Measurements from ENCODE around the gene POGK. TPM values are rescaled to one million over a fixed set of nuclear protein-coding genes. Genes with fewer than 3 reads are reported as not detected.

POGK gene
- total RNA-seq, 2 experiments from 2014 or later, result 16.1 to 17.6 TPM

DNA sequence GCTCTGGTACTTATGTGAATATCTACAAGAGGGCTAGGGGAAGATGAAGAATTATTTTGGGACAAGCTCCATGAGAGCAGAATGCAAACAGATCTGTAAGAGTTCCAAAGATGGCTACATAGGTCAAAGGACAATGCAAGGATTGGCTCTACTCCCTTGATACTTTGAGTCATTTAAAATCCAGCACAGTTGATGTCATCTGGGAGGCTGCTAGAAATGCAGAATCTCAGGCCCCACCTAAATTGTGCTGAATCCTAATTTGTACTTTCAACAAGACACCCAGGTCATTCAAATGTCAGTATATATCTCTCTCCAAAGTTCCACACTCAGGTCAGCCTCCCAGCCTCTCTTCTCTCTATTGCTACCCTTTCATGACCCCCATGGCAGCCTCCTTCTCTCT lies 60.5 kb downstream of the POGK start:
- Mint-ChIP-seq H3K27me3 (peaks cover 4% of the 10 kb centered on the region), H3K36me3 (ENCODE audit: low read depth) (no peaks in the 10 kb centered on the region), H3K4me1 (ENCODE audit: low read depth) (no peaks in the 10 kb centered on the region), H3K4me3 (no peak overlapping the region), H3K27ac (no peak overlapping the region), H3K9me3 (peaks cover 6% of the 10 kb centered on the region)
- Histone ChIP-seq H3K9me3 (ENCODE audit: control insufficient read depth in 1 of 2, insufficient read depth in 1 of 2, low read length in 2 of 2) (peaks cover 9 to 11% of the 10 kb centered on the region in 2 experiments), H3K27ac (ENCODE audit: low read depth in 1 of 2, low read length in 2 of 2) (no peak overlapping the region), H3K4me1 (ENCODE audit: insufficient read depth, low read length) (no peaks in the 10 kb centered on the region), H3K36me3 (ENCODE audit: insufficient read depth, low read length) (no peaks in the 10 kb centered on the region), H3K27me3 (ENCODE audit: control insufficient read depth in 1 of 2, insufficient read depth in 2 of 2, low read length in 2 of 2) (peaks cover 0 to 6% of the 10 kb centered on the region in 2 experiments), H3K4me3 (ENCODE audit: low read length) (no peak overlapping the region)
- no peak for DNase-seq
- no peak for ATAC-seq (ENCODE audit: poor library complexity)
- POLR2A ChIA-PET, result no interaction called here
- TF ChIP-seq, protein P1, sequence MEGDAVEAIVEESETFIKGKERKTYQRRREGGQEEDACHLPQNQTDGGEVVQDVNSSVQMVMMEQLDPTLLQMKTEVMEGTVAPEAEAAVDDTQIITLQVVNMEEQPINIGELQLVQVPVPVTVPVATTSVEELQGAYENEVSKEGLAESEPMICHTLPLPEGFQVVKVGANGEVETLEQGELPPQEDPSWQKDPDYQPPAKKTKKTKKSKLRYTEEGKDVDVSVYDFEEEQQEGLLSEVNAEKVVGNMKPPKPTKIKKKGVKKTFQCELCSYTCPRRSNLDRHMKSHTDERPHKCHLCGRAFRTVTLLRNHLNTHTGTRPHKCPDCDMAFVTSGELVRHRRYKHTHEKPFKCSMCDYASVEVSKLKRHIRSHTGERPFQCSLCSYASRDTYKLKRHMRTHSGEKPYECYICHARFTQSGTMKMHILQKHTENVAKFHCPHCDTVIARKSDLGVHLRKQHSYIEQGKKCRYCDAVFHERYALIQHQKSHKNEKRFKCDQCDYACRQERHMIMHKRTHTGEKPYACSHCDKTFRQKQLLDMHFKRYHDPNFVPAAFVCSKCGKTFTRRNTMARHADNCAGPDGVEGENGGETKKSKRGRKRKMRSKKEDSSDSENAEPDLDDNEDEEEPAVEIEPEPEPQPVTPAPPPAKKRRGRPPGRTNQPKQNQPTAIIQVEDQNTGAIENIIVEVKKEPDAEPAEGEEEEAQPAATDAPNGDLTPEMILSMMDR (IDR thresholded peaks at IDR 0.05), result no peak
- CTCF ChIA-PET, result interaction anchor here (1.7 kb wide), 1 partner anchor 11 kb away, joined by 6 read pairs; no protein-coding TSS in a partner anchor
- intact Hi-C loops (cut with DNase I, micrococcal nuclease), result no loop called here

DNA sequence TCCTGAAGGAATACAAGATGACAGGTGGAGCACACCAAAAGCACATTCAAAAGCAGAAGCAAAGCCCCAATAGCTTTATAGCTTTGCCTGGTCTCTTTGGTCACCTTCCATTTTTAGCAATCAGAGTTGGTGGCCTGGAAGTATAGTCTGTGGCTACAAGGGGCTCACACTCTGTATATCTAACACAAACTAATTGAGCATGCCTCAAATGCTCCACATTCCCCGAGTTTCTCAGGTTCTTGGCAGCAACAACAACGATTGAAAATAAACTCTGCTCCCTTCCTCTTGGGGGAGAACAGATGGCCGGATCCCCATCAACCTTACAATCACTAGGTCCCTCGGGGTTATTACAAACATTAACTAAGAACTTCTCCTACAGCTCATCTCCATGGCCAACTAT lies 61.7 kb downstream of the POGK start:
- intact Hi-C loops (cut with DNase I, micrococcal nuclease), result no loop called here
- ChIA-PET CTCF (interaction anchor here (1.7 kb wide), 1 partner anchor 9 kb away, joined by 6 read pairs; no protein-coding TSS in a partner anchor), POLR2A (no interaction called here)
- H3K27me3 ChIP-seq (ENCODE audit: control insufficient read depth in 1 of 2, insufficient read depth in 2 of 2, low read length in 2 of 2), result peaks cover 0 to 6% of the 10 kb centered on the region in 2 experiments
- H3K36me3 Mint-ChIP-seq (ENCODE audit: low read depth), result no peaks in the 10 kb centered on the region
- peaks cover 9 to 11% of the 10 kb centered on the region in 2 experiments for H3K9me3 ChIP-seq (ENCODE audit: control insufficient read depth in 1 of 2, insufficient read depth in 1 of 2, low read length in 2 of 2)
- H3K27ac ChIP-seq (ENCODE audit: low read depth in 1 of 2, low read length in 2 of 2), result no peak overlapping the region
- DNase-seq, result no peak
- no peak for ATAC-seq (ENCODE audit: poor library complexity)
- H3K4me1 Mint-ChIP-seq (ENCODE audit: low read depth), result no peaks in the 10 kb centered on the region
- H3K27me3 Mint-ChIP-seq, result peaks cover 4% of the 10 kb centered on the region
- TF ChIP-seq, protein P1 (IDR thresholded peaks at IDR 0.05), result no peak
- H3K4me1 ChIP-seq (ENCODE audit: insufficient read depth, low read length), result no peaks in the 10 kb centered on the region
- H3K36me3 ChIP-seq (ENCODE audit: insufficient read depth, low read length), result no peaks in the 10 kb centered on the region
- H3K4me3 Mint-ChIP-seq, result no peak overlapping the region
- H3K27ac Mint-ChIP-seq, result no peak overlapping the region
- peaks cover 6% of the 10 kb centered on the region for H3K9me3 Mint-ChIP-seq
- no peak overlapping the region for H3K4me3 ChIP-seq (ENCODE audit: low read length)

DNA sequence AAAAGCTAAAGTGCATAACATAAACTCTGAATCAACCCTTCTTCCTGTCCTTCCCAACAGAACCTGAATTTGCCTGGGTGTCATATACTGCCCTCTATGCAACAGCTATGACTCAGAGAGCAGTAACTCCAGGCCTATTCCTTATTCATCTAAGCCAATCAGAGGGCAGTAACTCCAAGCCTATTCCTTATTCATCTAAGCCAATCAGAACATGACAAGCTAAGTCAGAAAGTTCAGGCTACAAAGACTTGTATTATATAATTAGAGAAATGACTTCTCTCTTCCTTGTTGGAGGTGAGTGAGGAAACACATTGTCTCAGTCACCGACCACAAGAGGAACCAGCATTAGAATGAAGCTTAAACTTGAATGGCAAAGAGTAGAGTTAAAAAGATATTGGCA lies 63.0 kb downstream of the POGK start:
- H3K9me3 ChIP-seq (ENCODE audit: control insufficient read depth in 1 of 2, insufficient read depth in 1 of 2, low read length in 2 of 2), result peaks cover 4 to 6% of the 10 kb centered on the region in 2 experiments
- H3K36me3 ChIP-seq (ENCODE audit: insufficient read depth, low read length), result no peaks in the 10 kb centered on the region
- Mint-ChIP-seq H3K36me3 (ENCODE audit: low read depth) (no peaks in the 10 kb centered on the region), H3K4me1 (ENCODE audit: low read depth) (no peaks in the 10 kb centered on the region), H3K27me3 (no peaks in the 10 kb centered on the region), H3K27ac (no peak overlapping the region), H3K4me3 (no peak overlapping the region), H3K9me3 (peaks cover 2% of the 10 kb centered on the region)
- no peak overlapping the region for H3K4me3 ChIP-seq (ENCODE audit: low read length)
- ATAC-seq (ENCODE audit: poor library complexity), result no peak
- DNase-seq, result peak in 3 of 14 experiments; percentile 25 to 59 (median 41)
- no peaks in the 10 kb centered on the region for H3K4me1 ChIP-seq (ENCODE audit: insufficient read depth, low read length)
- ChIA-PET POLR2A (no interaction called here), CTCF (interaction anchor here (0.9 kb wide), 1 partner anchor 8 kb away, joined by 3 read pairs; no protein-coding TSS in a partner anchor)
- TF ChIP-seq, protein P1 (IDR thresholded peaks at IDR 0.05), result no peak
- intact Hi-C loops (cut with DNase I, micrococcal nuclease), result no loop called here
- no peaks in the 10 kb centered on the region for H3K27me3 ChIP-seq (ENCODE audit: control insufficient read depth in 1 of 2, insufficient read depth in 2 of 2, low read length in 2 of 2)
- H3K27ac ChIP-seq (ENCODE audit: low read depth in 1 of 2, low read length in 2 of 2), result no peak overlapping the region

Measured in CD4-positive, alpha-beta T cell (primary cell).